Psoas muscle (tissue), 8 donors: Measurements from ENCODE around the gene CGREF1. TPM values are rescaled to one million over a fixed set of nuclear protein-coding genes. Genes with fewer than 3 reads are reported as not detected.

Source experiments
- ATAC-seq, 4 donors: fragments of 200-7000 bp; cut with Tn5 transposase; one replicate each; pipeline ENCODE4 v1.9.1; 2020; ENCODE audit warnings: moderate library complexity in 3 of 4, mild to moderate bottlenecking in 2 of 4
- DNase-seq, 2 donors: peaks; one replicate each; pipeline ENCODE4 v3.0.0-alpha.2; 2020
- H3K27ac ChIP-seq: fragments of 200-600 bp; one replicate; pipeline ENCODE4 v1.8.0; 2022
- H3K27me3 ChIP-seq, 3 donors: fragments of 200-600 bp in 1 of 3; one replicate each; pipeline versions ENCODE4 v1.6.1 to v1.8.0; 2013 to 2022; ENCODE audit warnings: low read length in 2 of 3, mild to moderate bottlenecking in 2 of 3, moderate library complexity in 1 of 3; ENCODE audit not compliant: insufficient read depth in 3 of 3
- H3K36me3 ChIP-seq, 2 donors: fragments of 200-600 bp in 1 of 2; one replicate each; pipeline versions ENCODE4 v1.6.1 to v1.8.0; 2013 to 2022; ENCODE audit warnings: low read depth in 1 of 2, mild to moderate bottlenecking in 1 of 2, moderate library complexity in 1 of 2; ENCODE audit not compliant: insufficient read depth in 1 of 2
- H3K4me1 ChIP-seq: fragments of 200-600 bp; one replicate; pipeline ENCODE4 v1.8.0; 2022
- H3K4me3 ChIP-seq: fragments of 200-600 bp; one replicate; pipeline ENCODE4 v1.8.0; 2022; ENCODE audit warnings: mild to moderate bottlenecking
- H3K9me3 ChIP-seq: fragments of 200-600 bp; one replicate; pipeline ENCODE4 v1.8.0; 2022
- WGBS, 3 donors: extraction: QIAGEN DNeasy Blood & Tissue Kit; methylation state at CpG; one replicate each; pipeline versions ENCODE4 v1.1.6 to v1.1.7; 2013; 5-methylcytosine and 5-hydroxymethylcytosine counted together
- intact Hi-C, 2 donors: fragments of 100-400 bp; cut with DNase I; formaldehyde crosslinking; loops; one replicate each; pipeline versions ENCODE4 v1.11.0 to v1.14.2; 2022
- polyA plus RNA-seq, 3 donors: library from polyadenylated mRNA; stranded (reverse); fragments of 200-250 nt; gene quantifications; one replicate each; pipeline ENCODE4 v1.2.3, GENCODE V29; 2013
- total RNA-seq, 4 donors: library from RNA; stranded (reverse); fragmentation: NEBNext Ultra II Directional in 2 of 4; extraction: Animal tissue kit (Norgen Biotek cat#: 25700) in 2 of 4; gene quantifications; one replicate each; pipeline versions ENCODE4 v1.2.1 to v1.2.4, GENCODE V29; 2021 to 2023
- TF ChIP-seq, protein P1 (sequence below): fragments of 200-600 bp; IDR thresholded peaks from one replicate; pipeline ENCODE4 v1.8.0; 2022; ENCODE audit warnings: antibody characterized with exemption
- donor health status: healthy with polysubstance abuse.
- donor health status: DM: no; HTN: no; CAD: no; lungs with moderate emphysema.
- donor health status: Bipolar disorder and iron deficiency.
- donor health status: healthy.
- donor health status: DM: yes; HTN: yes; CAD: no.
- donor health status: DM: no; HTN: no; CAD: no.
- donor health status: DM: no; HTN: no; CAD: no.
- donor health status: DM: yes; HTN: yes; CAD: no.

Gene CGREF1
- total and polyA plus RNA-seq, 7 donors, result 2.8 to 15.8 (median 6.6) TPM

DNA sequence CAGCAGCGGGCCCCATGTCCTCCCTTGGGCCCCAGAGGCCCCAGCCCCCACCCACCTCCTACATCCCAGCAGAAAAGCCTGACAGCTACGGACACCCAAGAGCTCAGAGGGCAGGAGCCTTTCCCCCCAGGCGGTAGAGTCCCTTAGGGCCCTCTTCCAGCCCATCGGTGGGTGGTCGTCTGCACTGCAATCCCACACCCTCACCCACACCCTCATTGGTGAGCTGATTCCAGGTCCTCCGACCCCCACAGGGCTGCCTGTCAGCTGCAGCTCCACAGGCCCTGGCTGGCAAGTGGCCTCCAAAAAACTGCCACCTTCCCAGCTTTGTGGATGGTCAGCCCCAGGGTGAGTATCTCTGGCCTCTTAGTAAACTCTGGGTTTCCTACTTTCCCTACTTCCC lies 40.3 kb upstream of the CGREF1 start:
- Histone ChIP-seq H3K27me3 (no peaks in the 10 kb centered on the region), H3K36me3 (no peaks in the 10 kb centered on the region), H3K27ac (no peak overlapping the region), H3K4me1 (no peaks in the 10 kb centered on the region), H3K4me3 (no peak overlapping the region), H3K9me3 (no peaks in the 10 kb centered on the region)
- intact Hi-C loops, result no loop called here
- ATAC-seq (no peak), DNase-seq (no peak)
- TF ChIP-seq, protein P1, sequence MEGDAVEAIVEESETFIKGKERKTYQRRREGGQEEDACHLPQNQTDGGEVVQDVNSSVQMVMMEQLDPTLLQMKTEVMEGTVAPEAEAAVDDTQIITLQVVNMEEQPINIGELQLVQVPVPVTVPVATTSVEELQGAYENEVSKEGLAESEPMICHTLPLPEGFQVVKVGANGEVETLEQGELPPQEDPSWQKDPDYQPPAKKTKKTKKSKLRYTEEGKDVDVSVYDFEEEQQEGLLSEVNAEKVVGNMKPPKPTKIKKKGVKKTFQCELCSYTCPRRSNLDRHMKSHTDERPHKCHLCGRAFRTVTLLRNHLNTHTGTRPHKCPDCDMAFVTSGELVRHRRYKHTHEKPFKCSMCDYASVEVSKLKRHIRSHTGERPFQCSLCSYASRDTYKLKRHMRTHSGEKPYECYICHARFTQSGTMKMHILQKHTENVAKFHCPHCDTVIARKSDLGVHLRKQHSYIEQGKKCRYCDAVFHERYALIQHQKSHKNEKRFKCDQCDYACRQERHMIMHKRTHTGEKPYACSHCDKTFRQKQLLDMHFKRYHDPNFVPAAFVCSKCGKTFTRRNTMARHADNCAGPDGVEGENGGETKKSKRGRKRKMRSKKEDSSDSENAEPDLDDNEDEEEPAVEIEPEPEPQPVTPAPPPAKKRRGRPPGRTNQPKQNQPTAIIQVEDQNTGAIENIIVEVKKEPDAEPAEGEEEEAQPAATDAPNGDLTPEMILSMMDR, result no peak
- 71 to 77% (median 76%) methylated on average over 6 of the region's 6 CpGs for WGBS, 3 donors

DNA sequence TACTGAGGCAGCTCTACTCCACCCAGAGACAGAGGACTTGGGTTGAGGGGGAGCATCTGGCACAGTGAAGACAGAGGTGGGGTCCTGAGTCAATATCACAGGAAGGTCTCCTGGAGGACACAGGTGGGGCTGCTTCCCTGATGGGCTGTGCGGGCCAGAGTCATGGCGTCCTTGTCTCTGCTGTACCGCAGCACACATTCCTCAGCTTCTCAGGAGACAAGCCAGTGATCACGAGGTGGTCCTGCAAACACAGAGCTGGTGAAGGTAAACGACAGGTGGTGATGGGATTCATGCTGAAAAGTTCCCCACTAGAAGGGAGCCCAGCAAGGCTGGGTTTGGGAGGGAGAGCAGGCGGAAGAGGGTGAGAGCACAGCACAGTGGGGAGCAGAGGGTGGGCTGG lies 39.5 kb upstream of the CGREF1 start:
- Histone ChIP-seq H3K4me1 (no peaks in the 10 kb centered on the region), H3K4me3 (no peak overlapping the region), H3K36me3 (no peaks in the 10 kb centered on the region), H3K9me3 (no peaks in the 10 kb centered on the region), H3K27ac (no peak overlapping the region), H3K27me3 (no peaks in the 10 kb centered on the region)
- TF ChIP-seq, protein P1, result no peak
- ATAC-seq (no peak), DNase-seq (no peak)
- intact Hi-C loops, result no loop called here
- WGBS, 3 donors, result 69 to 74% (median 74%) methylated on average over 6 of the region's 6 CpGs

DNA sequence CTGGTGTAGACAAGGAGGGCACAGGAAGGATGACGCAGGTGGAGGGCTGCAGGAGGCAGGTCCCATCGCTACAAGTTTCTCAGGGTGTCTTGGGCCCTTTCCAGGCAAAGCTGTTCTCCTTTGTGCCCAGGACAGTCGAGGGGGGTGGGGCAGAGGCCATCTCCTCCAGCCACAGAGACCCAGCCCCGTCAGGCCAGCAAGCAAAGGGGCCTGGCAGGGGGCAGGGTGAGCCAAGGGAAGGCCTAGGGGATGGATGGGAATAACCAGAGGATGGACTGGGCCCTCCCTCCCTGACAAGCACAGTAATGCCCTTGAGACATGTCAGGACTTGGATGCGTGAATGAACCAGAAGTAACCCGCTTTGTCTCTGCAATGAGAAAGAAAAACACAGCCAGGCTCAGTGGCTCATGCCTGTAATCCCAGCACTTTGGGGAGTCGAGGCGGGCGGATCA lies 36.2 kb upstream of the CGREF1 start:
- no peaks in the 10 kb centered on the region for H3K9me3 ChIP-seq
- 81 to 85% (median 82%) methylated on average over 9 of the region's 9 CpGs for WGBS, 3 donors
- TF ChIP-seq, protein P1, result no peak
- H3K27me3 ChIP-seq, result no peaks in the 10 kb centered on the region
- DNase-seq (no peak), ATAC-seq (peak in 1 of 4 donors; percentile 13)
- no peak overlapping the region for H3K27ac ChIP-seq
- H3K4me1 ChIP-seq, result no peaks in the 10 kb centered on the region
- intact Hi-C loops, result no loop called here
- no peak overlapping the region for H3K4me3 ChIP-seq
- H3K36me3 ChIP-seq, result no peaks in the 10 kb centered on the region

DNA sequence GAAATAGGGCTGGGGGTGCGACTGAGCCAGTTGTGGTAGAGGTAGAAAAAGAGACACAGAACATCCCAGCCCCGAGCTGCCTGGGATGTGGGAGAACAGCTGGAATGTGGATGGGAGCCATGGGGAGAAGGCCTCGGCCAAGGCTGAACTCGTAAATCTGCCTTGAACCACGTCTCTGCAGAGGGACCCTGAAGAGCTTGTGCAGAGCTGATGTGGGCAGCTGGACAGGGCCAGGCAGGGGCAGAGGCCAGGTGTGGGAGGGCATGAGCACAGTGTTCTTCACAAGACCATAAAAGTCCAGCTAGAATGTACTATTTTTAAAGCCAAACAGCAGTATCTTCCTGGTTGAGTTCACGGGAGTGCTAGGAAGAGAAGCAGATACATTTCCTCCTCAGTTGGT lies 35.6 kb upstream of the CGREF1 start:
- Histone ChIP-seq H3K36me3 (no peaks in the 10 kb centered on the region), H3K9me3 (no peaks in the 10 kb centered on the region), H3K4me3 (no peak overlapping the region), H3K27me3 (no peaks in the 10 kb centered on the region), H3K27ac (no peak overlapping the region), H3K4me1 (no peaks in the 10 kb centered on the region)
- TF ChIP-seq, protein P1, result no peak
- intact Hi-C loops, result no loop called here
- ATAC-seq (no peak), DNase-seq (no peak)
- WGBS, 3 donors, result 37 to 49% (median 41%) methylated on average over 6 of the region's 6 CpGs

DNA sequence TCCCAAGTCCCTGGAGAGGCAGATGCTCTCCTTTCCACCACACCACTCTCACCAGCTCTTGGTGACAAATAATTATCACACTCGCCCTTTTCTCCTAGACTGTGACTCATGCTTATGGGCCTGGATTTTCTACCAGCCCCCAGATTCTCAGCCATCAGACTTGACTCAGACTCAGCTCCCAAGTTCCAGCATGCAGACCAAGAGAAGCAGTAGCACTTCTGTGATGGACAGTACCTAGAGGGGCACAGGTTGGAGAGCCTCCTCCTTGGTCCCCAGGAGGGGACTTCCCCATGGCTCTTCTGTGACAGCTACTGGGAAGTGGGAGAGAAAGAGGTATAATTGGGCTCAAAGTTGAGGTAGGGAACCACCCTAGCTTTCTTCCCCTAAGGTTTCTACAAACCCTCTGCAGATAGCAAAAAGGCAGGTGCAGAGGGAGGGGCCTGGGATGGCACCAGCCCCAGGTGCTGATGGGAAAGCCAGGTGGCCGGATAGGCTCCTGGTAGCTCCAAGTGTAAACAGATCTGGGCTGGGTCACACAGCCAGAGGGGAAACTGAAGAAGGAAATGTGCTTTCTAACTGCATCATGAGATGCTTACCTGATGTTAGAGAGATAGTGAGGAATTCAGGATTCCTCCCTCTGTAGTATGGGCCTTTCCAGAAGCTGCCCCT lies 34.0 kb upstream of the CGREF1 start:
- H3K9me3 ChIP-seq, result no peaks in the 10 kb centered on the region
- H3K36me3 ChIP-seq, result no peaks in the 10 kb centered on the region
- no peaks in the 10 kb centered on the region for H3K27me3 ChIP-seq
- no peak overlapping the region for H3K4me3 ChIP-seq
- TF ChIP-seq, protein P1, result no peak
- DNase-seq, result no peak
- intact Hi-C loops, result no loop called here
- H3K4me1 ChIP-seq, result no peaks in the 10 kb centered on the region
- H3K27ac ChIP-seq, result no peak overlapping the region
- 75 to 85% (median 79%) methylated on average over 2 of the region's 2 CpGs for WGBS, 3 donors
- no peak for ATAC-seq
